Measurements from ENCODE around the gene ALDH1B1. TPM values are rescaled to one million over a fixed set of nuclear protein-coding genes. Genes with fewer than 3 reads are reported as not detected.

The ALDH1B1 gene
- total and polyA plus RNA-seq, 5 donors from 2014 or later, result 1.7 to 11.8 (median 9.0) TPM

GRCh38 chr9:38415856-38416255 is 23.4 kb downstream of the ALDH1B1 start:
- DNase-seq (no peak), ATAC-seq (ENCODE audit: low read depth in 2 of 2) (no peak)
- Histone ChIP-seq H3K4me3 (ENCODE audit: low read depth, low read length) (no peak overlapping the region), H3K27ac (ENCODE audit: insufficient read depth, low read length, poor library complexity, severe bottlenecking) (no peak overlapping the region), H3K27me3 (ENCODE audit: control insufficient read depth, insufficient read depth, low read length) (peaks cover 3% of the 10 kb centered on the region), H3K9me3 (ENCODE audit: control insufficient read depth in 2 of 2, low read length in 2 of 2) (no peaks in the 10 kb centered on the region), H3K36me3 (ENCODE audit: control insufficient read depth, insufficient read depth, low read length) (no peaks in the 10 kb centered on the region), H3K4me1 (ENCODE audit: control insufficient read depth, insufficient read depth, low read length, poor library complexity, severe bottlenecking) (no peaks in the 10 kb centered on the region)
- H3K36me3 Mint-ChIP-seq, result no peaks in the 10 kb centered on the region
- H3K27me3 Mint-ChIP-seq, result peaks cover 4% of the 10 kb centered on the region
- no peaks in the 10 kb centered on the region for H3K4me1 Mint-ChIP-seq
- no peak overlapping the region for H3K4me3 Mint-ChIP-seq
- H3K27ac Mint-ChIP-seq, result no peak overlapping the region
- peaks cover 0 to 3% (median 0%) of the 10 kb centered on the region in 7 donors for H3K9me3 Mint-ChIP-seq

- H3K27me3 ChIP-seq (ENCODE audit: control insufficient read depth, insufficient read depth, low read length), result peaks cover under 1% of the 10 kb centered on the region
- Mint-ChIP-seq H3K27me3 (peaks cover 4% of the 10 kb centered on the region), H3K4me1 (no peaks in the 10 kb centered on the region), H3K9me3 (peaks cover 0 to 3% (median 0%) of the 10 kb centered on the region in 7 donors), H3K4me3 (no peak overlapping the region), H3K27ac (no peak overlapping the region), H3K36me3 (no peaks in the 10 kb centered on the region)
- H3K9me3 ChIP-seq (ENCODE audit: control insufficient read depth in 2 of 2, low read length in 2 of 2), result no peaks in the 10 kb centered on the region
- no peak overlapping the region for H3K27ac ChIP-seq (ENCODE audit: insufficient read depth, low read length, poor library complexity, severe bottlenecking)
- H3K36me3 ChIP-seq (ENCODE audit: control insufficient read depth, insufficient read depth, low read length), result no peaks in the 10 kb centered on the region
- no peaks in the 10 kb centered on the region for H3K4me1 ChIP-seq (ENCODE audit: control insufficient read depth, insufficient read depth, low read length, poor library complexity, severe bottlenecking)
- no peak for DNase-seq
- no peak overlapping the region for H3K4me3 ChIP-seq (ENCODE audit: low read depth, low read length)
- ATAC-seq (ENCODE audit: low read depth in 2 of 2), result no peak
Measured at GRCh38 chr9:38416461-38416860, 24.0 kb downstream of the ALDH1B1 start.

- peaks cover 4% of the 10 kb centered on the region for H3K27me3 Mint-ChIP-seq
- DNase-seq (peak in 1 of 3 donors; percentile 34), ATAC-seq (ENCODE audit: low read depth in 2 of 2) (no peak)
- Histone ChIP-seq H3K9me3 (ENCODE audit: control insufficient read depth in 2 of 2, low read length in 2 of 2) (no peaks in the 10 kb centered on the region), H3K4me3 (ENCODE audit: low read depth, low read length) (no peak overlapping the region), H3K27ac (ENCODE audit: insufficient read depth, low read length, poor library complexity, severe bottlenecking) (no peak overlapping the region), H3K4me1 (ENCODE audit: control insufficient read depth, insufficient read depth, low read length, poor library complexity, severe bottlenecking) (no peaks in the 10 kb centered on the region), H3K36me3 (ENCODE audit: control insufficient read depth, insufficient read depth, low read length) (no peaks in the 10 kb centered on the region), H3K27me3 (ENCODE audit: control insufficient read depth, insufficient read depth, low read length) (no peaks in the 10 kb centered on the region)
- no peaks in the 10 kb centered on the region for H3K4me1 Mint-ChIP-seq
- no peaks in the 10 kb centered on the region for H3K36me3 Mint-ChIP-seq
- peaks cover 0 to 3% (median 0%) of the 10 kb centered on the region in 7 donors for H3K9me3 Mint-ChIP-seq
- no peak overlapping the region for H3K4me3 Mint-ChIP-seq
- H3K27ac Mint-ChIP-seq, result no peak overlapping the region
Measured at GRCh38 chr9:38417003-38417945, 24.8 kb downstream of the ALDH1B1 start.

- no peak for ATAC-seq (ENCODE audit: low read depth in 2 of 2)
- H3K36me3 ChIP-seq (ENCODE audit: control insufficient read depth, insufficient read depth, low read length), result no peaks in the 10 kb centered on the region
- Mint-ChIP-seq H3K36me3 (no peaks in the 10 kb centered on the region), H3K4me3 (no peak overlapping the region), H3K27ac (no peak overlapping the region), H3K27me3 (peaks cover 11% of the 10 kb centered on the region), H3K4me1 (peaks cover 0 to 2% (median under 1%) of the 10 kb centered on the region in 4 donors), H3K9me3 (peaks cover 0 to 3% (median 0%) of the 10 kb centered on the region in 7 donors)
- no peaks in the 10 kb centered on the region for H3K9me3 ChIP-seq (ENCODE audit: control insufficient read depth in 2 of 2, low read length in 2 of 2)
- H3K4me1 ChIP-seq (ENCODE audit: control insufficient read depth, insufficient read depth, low read length, poor library complexity, severe bottlenecking), result no peaks in the 10 kb centered on the region
- no peak overlapping the region for H3K4me3 ChIP-seq (ENCODE audit: low read depth, low read length)
- H3K27ac ChIP-seq (ENCODE audit: insufficient read depth, low read length, poor library complexity, severe bottlenecking), result no peak overlapping the region
- no peak for DNase-seq
- peaks cover 5% of the 10 kb centered on the region for H3K27me3 ChIP-seq (ENCODE audit: control insufficient read depth, insufficient read depth, low read length)
Measured at GRCh38 chr9:38418366-38418765, 25.9 kb downstream of the ALDH1B1 start.

- ATAC-seq (ENCODE audit: low read depth in 2 of 2), result no peak
- Mint-ChIP-seq H3K36me3 (no peaks in the 10 kb centered on the region), H3K4me3 (no peak overlapping the region), H3K9me3 (peaks cover 0 to 2% (median 0%) of the 10 kb centered on the region in 7 donors), H3K4me1 (peaks cover 0 to 6% (median under 1%) of the 10 kb centered on the region in 4 donors), H3K27ac (no peak overlapping the region), H3K27me3 (peaks cover 13% of the 10 kb centered on the region)
- no peaks in the 10 kb centered on the region for H3K36me3 ChIP-seq (ENCODE audit: control insufficient read depth, insufficient read depth, low read length)
- H3K4me3 ChIP-seq (ENCODE audit: low read depth, low read length), result no peak overlapping the region
- no peak overlapping the region for H3K27ac ChIP-seq (ENCODE audit: insufficient read depth, low read length, poor library complexity, severe bottlenecking)
- no peaks in the 10 kb centered on the region for H3K9me3 ChIP-seq (ENCODE audit: control insufficient read depth in 2 of 2, low read length in 2 of 2)
- H3K4me1 ChIP-seq (ENCODE audit: control insufficient read depth, insufficient read depth, low read length, poor library complexity, severe bottlenecking), result no peaks in the 10 kb centered on the region
- DNase-seq, result no peak
- H3K27me3 ChIP-seq (ENCODE audit: control insufficient read depth, insufficient read depth, low read length), result peaks cover 9% of the 10 kb centered on the region
Measured at GRCh38 chr9:38419181-38419580, 26.7 kb downstream of the ALDH1B1 start.

- Mint-ChIP-seq H3K4me3 (no peak overlapping the region), H3K9me3 (peaks cover 0 to 3% (median 0%) of the 10 kb centered on the region in 7 donors), H3K27me3 (peaks cover 23% of the 10 kb centered on the region), H3K27ac (no peak overlapping the region), H3K4me1 (peaks cover 0 to 6% (median under 1%) of the 10 kb centered on the region in 4 donors), H3K36me3 (no peaks in the 10 kb centered on the region)
- ATAC-seq (ENCODE audit: low read depth in 2 of 2) (no peak), DNase-seq (no peak)
- no peaks in the 10 kb centered on the region for H3K4me1 ChIP-seq (ENCODE audit: control insufficient read depth, insufficient read depth, low read length, poor library complexity, severe bottlenecking)
- H3K9me3 ChIP-seq (ENCODE audit: control insufficient read depth in 2 of 2, low read length in 2 of 2), result no peaks in the 10 kb centered on the region
- peaks cover 16% of the 10 kb centered on the region for H3K27me3 ChIP-seq (ENCODE audit: control insufficient read depth, insufficient read depth, low read length)
- no peak overlapping the region for H3K4me3 ChIP-seq (ENCODE audit: low read depth, low read length)
- no peak overlapping the region for H3K27ac ChIP-seq (ENCODE audit: insufficient read depth, low read length, poor library complexity, severe bottlenecking)
- H3K36me3 ChIP-seq (ENCODE audit: control insufficient read depth, insufficient read depth, low read length), result no peaks in the 10 kb centered on the region
Measured at GRCh38 chr9:38421498-38422211, 29.2 kb downstream of the ALDH1B1 start.

- Mint-ChIP-seq H3K27me3 (peaks cover 23% of the 10 kb centered on the region), H3K36me3 (no peaks in the 10 kb centered on the region), H3K9me3 (peaks cover 0 to 4% (median 0%) of the 10 kb centered on the region in 7 donors), H3K4me3 (no peak overlapping the region), H3K27ac (no peak overlapping the region), H3K4me1 (peaks cover 0 to 6% (median under 1%) of the 10 kb centered on the region in 4 donors)
- H3K9me3 ChIP-seq (ENCODE audit: control insufficient read depth in 2 of 2, low read length in 2 of 2), result no peaks in the 10 kb centered on the region
- no peaks in the 10 kb centered on the region for H3K4me1 ChIP-seq (ENCODE audit: control insufficient read depth, insufficient read depth, low read length, poor library complexity, severe bottlenecking)
- no peaks in the 10 kb centered on the region for H3K36me3 ChIP-seq (ENCODE audit: control insufficient read depth, insufficient read depth, low read length)
- DNase-seq, result no peak
- peaks cover 18% of the 10 kb centered on the region for H3K27me3 ChIP-seq (ENCODE audit: control insufficient read depth, insufficient read depth, low read length)
- no peak overlapping the region for H3K4me3 ChIP-seq (ENCODE audit: low read depth, low read length)
- ATAC-seq (ENCODE audit: low read depth in 2 of 2), result no peak
- no peak overlapping the region for H3K27ac ChIP-seq (ENCODE audit: insufficient read depth, low read length, poor library complexity, severe bottlenecking)
Measured at GRCh38 chr9:38422555-38423260, 30.2 kb downstream of the ALDH1B1 start.
